Right renal pelvis (tissue), 4 donors: ENCODE measurements around the gene SLAMF9. TPM values are rescaled to one million over a fixed set of nuclear protein-coding genes. Genes with fewer than 3 reads are reported as not detected.

ENCODE experiments used
- DNase-seq, 4 donors: peaks; one replicate each; pipeline ENCODE4 v3.0.0-alpha.2; 2013; ENCODE audit warnings: low read depth in 4 of 4, low spot score in 3 of 4, missing footprints in 1 of 4
- polyA plus RNA-seq, 4 donors: library from polyadenylated mRNA; unstranded; fragments of 120-200 nt; gene quantifications; one replicate each; pipeline ENCODE4 v1.2.1, GENCODE V29; 2013; ENCODE audit not compliant: insufficient read length in 4 of 4

Gene SLAMF9
- polyA plus RNA-seq, 4 donors, result not detected

DNA sequence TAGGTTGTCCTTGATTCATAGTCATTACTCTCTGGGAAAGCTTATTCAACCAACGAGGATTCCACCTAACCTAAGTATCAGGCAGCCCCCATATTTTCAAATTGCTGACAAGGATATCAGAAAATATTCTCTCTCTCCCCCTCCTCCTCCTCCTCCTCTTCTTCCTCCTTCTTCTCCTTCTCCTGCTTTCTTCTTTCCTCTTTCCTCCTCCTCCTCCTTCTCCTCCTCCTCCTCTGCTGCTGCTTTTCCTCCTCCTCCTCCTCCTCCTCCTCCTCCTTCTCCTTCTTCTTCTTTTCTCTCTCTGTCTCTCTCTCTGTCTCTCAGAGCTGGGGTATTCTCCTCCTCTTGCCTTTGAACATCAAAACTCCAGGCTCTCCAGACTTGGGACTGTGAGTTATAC, 6.1 kb downstream of the SLAMF9 start:
- DNase-seq, result no peak

DNA sequence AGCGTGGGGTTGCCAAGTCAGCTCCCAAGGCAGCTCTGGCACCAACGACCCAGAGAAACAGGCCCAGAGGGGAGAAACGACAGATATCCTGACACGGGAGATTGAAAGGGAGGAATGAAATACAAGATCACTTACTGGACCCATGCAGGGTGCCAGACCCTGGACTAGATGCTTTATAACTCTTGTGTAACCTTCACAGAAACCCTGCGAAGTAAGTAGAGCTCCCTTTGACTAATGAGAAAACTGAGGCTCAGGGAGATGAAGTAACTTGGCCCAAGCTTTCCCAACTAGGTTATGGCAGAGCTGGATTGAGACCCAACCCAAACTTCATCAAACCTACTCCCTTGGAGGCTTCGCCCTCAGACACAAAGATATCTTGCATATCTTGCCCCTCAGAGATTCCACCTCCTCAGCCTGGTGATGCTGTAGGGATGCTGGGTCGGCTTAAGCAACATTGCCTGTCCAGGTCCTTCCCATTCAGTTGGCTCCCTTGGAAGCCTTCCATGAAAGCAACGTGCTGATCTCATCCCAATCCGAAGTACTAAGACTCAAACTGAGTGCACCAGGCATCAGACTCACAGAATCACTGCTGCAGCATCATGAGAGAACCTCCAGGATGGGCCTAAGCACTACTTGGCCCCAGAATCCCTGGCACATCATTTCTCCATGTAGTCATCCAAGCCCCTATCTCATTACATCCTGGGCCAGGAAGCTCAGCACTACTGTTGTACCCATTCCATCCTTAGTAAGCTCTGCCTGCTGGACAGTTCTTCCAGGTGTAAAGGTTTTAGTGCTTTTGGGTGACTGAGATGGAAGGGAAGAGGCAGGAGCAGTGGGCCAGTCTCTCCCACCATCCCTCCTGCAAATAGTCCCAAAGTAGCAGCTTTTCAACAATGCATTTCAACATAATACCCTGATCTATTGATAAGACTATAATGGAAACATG, 7.5 kb downstream of the SLAMF9 start:
- no peak for DNase-seq

DNA sequence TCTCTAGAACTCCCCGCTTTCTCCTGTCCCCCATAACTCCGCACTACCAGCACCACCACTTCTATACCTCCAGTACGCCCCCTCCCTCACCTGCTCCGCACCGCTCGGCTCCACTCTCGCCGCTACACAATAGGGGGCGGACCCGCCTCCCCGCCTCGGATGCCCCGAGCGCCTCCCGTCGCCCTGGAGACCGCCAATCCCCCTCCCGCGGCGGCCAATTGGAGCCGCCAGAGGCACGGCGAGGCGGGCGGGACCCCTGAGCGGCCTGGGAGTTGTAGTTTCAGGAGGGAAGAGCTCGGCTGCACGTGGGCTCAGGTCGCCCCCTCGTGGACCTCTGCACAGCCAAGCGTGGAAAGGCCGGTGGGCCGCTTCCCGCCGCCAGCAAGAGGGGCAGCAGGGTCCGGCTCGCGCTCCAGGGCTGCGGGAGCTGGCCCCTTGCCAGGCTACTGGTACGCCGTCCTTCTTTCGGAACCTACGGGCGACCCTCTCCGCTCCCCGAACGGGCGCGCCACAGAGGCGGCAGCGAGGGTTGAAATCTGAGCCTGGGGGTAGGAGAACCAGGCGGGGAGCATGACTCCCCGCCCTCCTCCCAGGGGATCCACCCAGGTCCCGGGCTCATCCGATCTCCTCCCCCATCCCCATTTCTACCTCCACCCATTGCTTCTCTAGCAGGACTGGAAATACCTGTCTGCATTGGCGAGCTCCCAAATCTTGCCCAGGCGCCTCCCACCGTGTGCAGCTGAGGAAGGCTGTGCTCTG, 8.4 kb downstream of the SLAMF9 start, which contains the start of gene IGSF9:
IGSF9 (minus strand) TSS at position 131 of the 759 bp plus-strand sequence. CDS start 2,159 bp downstream, outside the sequence.
- peak in 3 of 4 donors; percentile 76 to 86 (median 85) for DNase-seq

DNA sequence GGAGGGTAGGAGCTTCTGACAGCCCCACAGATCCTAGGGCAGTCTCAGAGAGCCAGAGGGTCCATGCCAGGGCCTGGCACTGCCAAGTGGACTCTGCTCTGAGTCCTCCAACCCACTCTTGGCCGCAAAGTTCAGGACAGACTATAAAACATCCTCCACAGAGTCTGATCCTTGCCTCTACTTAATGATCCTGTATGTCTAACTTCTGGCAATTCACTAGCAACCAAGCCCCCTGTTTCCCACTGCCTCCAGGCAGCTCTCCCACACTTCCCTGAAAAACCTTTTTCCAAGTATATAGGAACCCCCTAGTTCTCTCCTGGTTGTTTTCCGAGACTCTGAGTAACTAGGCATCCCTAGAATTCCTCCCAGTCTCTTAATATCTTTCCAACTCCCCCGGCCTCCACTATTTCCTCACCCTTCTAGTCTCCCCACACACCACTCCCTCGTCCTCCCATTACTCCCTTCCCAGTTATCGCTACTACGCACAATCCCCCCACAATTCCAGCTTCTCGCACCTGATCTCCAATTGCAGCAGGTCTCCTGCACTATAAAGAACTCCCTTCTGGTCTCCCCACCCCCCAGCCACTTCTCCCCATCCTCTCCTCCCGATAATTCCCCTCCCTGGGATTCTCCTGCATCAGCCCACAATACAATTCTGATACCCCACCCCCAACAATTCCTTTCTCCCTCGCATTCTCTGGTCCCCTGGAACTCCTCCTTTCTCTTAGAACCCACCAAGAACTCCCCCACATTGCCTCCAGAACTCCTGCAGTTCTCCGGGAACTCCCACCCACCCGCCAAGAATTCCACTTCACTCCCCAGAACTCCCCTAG, 9.2 kb downstream of the SLAMF9 start:
- DNase-seq, result no peak

DNA sequence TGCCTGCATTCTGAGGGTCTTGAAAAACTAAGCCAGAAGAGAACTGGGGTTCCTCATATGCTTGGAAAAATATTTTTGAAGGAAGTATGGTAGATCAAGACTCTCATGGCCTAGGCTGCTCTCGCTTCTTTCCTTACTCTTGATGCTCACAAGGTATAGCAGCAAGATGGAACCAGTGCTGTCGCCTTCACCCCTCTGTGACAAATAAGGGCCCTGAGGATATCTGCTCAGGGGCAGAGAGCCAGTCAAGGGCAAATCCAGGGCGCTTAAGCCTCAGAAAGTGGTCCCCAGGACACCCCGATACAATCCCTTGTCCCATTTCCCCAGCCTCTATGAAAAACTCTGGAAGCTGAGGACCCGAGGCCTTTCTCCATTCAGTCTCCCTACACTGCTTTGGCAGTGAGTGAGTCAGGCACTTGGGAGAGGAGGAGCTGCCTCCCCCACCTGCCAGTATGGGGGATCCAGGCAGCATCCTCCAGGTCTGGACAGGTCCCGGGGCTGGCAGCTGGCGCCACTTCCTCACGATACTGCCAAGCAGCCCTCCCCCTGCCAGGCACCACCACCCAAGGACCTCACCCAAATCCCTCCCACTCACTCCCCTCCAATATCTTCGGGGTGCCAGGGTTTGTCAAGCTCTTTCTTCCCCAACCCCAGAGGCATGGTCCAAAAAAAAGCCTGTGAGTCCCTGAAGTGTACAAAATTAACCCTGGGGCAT, 10.0 kb downstream of the SLAMF9 start:
- DNase-seq, result no peak

DNA sequence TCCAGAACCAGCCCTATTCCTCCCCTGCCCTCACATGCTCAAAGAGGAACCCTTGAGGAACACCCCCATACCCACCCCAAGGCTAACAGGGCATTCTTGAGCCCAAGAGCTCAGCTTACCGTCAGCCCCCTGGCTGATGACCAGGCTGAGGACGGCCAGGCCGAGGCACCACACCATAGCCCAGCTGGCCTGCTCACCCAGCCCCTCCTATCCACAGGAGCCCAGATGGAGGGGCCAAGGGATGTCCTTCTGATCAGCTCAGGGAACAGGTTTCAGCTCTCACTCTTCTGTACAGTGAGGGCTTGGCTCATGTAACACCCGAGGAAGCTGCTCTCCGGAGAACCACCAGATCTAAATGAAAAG, 10.8 kb downstream of the SLAMF9 start:
- no peak for DNase-seq

DNA sequence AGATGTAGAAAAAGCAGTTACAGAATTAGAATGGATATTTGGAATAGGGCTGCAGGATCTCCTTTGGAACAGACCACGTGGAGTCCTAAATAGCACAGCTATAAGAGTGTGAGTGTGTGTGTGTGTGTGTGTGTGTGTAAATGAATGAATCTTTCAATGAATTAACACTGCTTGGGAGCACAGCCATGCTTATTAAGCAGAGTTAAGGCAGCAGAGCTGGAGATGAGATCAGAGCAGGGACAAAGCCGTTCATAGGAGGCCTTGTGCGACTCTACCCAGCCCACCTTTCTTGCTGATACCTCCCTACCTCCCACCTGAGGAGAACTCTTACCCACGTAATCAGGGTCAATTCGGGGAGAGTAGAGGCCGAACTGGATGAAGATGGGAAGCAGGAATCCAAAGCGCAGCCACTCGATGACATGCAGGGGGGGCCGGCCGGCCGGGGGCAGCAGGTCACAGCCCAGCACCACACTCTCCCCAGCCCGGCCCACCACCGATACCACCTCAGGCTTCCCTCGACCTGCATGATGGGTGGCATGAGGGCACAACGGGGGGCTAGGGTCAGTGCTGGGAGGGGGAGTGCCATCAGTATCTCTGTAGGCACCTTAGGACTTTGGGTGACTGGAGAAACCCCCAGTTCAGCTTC, 11.3 kb downstream of the SLAMF9 start:
- DNase-seq, result no peak

DNA sequence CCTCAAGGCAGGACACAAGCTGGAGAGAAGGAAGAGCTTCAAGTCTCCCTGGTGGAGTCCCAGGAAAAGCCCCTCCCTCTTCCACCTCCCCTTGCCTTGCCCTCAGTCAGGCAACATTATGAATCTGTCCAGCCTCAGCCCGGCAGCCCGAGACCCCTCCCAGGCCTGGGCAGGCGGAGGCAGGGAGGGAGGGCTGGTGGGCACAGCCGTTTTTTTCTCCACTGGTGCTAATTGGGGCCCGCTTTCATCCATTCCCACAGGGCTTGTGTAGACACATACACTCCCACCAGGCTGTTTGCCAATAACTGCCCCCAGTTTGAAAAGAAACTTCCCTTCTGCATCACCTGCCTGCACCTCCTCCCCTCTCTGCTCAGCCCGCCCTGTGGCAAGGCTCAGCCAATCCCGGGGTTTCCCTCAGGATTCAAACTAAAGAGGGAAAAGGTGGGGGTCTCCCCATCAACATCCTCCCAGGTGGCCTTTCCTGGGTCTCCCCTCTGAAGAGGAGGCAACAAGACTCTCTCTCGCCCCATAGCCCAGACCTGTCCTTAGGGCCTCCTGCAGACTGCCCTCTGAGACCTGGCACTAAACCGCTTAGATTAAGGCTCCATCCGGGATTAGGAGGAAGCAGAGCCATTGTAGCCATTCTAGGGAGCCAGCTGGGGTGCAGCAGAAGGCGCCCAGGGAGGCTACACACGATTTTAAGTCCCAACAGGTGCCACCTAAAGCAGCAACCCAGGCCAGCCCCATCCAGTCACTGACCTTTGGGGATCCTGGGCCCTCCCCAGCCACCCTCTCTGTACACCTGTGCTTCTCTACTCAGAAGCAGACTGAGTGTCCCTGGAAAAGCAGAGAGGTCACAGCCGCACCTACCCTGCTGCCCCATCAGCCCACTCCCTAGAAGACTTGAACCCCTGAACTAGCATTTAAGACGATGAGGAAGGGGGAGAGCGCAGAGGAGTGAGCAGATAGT, 12.2 kb downstream of the SLAMF9 start:
- no peak for DNase-seq

DNA sequence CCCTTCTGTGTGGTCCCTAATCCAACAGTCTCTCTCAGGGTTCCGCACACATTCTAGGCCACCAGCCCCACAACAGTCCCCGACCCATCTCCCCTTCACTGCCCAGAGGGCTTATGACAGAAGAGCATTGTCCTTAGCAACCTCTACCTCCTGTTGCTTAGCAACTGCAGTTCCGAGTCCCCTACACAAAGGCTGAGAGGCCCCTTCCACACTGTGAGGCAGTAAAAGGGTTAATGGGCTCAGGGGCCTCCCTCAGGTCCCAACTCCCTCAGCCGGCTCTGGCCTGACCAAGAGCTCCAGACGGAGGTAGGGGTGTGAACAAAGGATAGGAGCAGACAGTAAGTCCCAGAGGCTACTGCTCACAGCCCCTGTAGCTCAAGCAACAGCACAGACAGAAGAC, 12.9 kb downstream of the SLAMF9 start:
- DNase-seq, result no peak

DNA sequence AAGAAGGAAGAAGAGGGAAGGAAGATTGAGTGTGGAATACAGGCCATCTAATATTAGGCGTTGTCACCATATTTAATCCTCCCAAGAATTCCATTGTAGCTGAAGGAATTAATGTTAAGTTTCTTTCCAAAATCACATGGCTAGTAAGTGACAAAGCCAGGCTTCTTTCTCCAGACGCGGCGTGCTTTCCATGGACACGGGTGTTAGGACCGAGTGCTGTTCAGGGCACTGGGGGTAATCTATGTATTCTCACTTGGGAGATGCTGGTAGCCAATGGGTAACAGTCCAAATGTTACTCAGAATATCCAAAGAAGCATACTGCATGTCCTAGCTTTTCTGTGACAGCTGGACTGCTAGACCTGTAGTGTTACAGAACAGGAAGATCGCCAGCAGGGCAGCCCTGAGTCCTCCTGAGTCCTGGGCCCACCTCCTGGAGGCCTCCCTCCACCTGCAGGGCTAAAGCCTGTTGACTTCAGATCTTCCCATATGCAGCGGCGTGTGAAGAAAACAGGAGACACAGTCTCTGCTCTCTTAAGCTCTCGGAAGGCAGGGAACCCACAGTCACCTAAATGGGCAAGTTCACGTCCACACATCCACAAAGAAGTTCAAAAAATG, 13.9 kb downstream of the SLAMF9 start:
- no peak for DNase-seq

DNA sequence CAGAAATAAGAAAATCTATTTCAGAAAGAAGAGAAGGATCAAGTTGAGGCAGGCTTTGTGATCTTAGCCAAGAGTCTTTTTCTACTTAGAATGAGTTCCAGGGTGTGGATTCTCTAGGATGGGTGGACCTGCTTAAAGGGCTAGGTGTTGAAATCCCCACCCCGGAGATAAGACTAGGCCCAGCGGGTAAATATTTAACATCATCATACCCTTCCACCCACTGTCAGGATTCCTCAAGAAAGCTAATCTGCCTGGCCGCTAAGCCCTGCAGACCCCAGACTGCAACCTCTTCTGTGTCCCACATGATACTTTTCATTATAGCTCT, 14.4 kb downstream of the SLAMF9 start:
- no peak for DNase-seq

DNA sequence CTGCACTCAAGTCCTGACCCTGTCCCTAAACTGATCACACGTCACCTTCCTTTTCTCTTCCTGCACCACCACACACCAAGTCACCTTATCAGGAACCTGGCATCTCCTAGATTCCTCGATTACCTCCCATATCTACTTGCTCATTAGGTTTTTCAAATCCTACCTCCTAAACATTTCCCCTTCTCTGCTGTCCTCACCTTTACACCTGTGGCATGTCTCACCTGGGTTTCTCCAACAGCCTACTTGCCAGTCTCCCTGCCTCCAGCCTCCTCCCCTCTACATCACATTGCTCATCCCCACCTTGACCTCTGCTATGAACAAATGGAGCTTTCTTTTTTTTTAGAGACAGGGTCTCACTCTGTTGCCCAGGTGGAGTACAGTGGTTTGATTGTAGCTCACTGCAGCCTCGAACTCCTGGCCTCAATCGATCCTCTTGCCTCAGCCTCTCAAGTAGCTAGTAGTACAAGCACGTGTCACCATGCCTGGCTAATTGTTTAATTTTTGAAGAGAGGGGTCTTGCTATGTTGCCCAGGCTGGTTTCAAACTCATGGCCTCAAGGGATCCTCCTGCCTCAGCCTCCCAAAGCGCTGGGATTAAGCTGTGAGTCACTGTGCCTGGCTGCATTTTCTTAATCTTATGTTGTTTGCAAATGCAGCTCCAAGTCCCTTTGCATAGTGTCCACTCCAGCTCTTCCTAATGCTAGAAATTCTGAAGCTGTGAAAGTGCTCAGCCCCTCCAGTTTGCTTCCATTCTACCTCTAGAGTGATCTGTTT, 14.9 kb downstream of the SLAMF9 start:
- DNase-seq, result no peak

DNA sequence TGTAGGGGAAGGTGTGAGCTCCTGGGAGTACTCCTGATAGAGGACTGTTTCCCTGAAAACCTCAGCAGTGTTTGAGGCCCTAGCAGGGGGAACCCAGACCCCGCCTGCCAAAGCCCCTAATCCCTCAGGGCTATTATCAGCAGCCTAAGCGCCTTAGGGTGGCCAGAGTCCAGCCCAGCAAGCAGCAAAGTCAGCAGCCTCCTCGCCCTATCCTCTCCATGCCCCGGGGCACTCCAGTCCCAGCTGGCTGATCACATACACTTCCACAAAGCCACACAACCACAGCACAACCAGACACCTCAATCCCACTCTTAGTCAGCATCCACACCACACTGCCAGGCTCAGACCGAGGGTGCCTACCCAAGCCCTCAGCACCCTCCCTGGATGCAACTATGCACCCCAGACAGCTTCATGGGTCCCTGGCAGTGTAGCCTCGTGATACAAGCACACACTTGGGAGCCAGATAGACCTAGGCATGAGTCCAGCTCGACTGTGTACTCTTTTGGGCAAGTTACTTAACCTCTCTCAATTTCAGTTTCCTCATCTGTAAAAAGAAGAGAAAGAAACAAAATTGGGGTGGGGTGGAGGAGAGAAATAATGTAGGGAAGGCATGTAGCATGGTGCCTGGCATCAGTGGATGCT, 15.7 kb downstream of the SLAMF9 start:
- DNase-seq, result no peak

DNA sequence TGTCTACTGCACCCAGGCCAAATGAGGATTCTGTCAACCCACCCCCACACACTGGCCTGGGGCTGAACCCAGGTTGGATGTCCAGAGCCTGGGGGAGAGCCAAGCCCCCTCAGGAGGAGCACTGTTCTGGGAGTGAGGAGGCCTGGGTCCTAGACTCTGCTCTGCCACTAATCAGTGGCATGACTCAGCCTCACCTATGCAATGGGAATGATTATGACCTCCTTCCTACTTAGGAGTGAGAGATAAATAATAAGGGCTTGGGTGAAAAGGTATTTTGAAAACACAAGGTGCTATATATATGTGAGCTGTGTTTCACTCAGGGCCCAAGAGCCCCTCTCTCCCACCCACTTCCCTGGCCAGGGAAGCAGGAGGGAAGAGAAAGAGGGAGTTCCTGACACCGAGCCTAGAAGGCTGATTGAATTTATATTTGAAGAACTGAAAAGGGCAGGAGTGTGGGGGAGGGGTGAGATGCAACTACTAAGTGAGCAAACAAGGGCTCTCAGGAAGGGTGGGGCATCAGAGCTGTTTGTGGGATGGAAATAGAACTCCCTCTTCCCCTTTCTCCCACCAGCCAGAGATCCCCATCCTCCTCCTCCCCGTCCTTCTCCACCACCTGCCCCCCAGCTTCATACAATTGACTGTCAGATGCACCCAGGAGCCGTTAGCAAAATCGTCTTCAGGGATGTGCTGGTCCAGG, 16.8 kb downstream of the SLAMF9 start:
- DNase-seq, result no peak

DNA sequence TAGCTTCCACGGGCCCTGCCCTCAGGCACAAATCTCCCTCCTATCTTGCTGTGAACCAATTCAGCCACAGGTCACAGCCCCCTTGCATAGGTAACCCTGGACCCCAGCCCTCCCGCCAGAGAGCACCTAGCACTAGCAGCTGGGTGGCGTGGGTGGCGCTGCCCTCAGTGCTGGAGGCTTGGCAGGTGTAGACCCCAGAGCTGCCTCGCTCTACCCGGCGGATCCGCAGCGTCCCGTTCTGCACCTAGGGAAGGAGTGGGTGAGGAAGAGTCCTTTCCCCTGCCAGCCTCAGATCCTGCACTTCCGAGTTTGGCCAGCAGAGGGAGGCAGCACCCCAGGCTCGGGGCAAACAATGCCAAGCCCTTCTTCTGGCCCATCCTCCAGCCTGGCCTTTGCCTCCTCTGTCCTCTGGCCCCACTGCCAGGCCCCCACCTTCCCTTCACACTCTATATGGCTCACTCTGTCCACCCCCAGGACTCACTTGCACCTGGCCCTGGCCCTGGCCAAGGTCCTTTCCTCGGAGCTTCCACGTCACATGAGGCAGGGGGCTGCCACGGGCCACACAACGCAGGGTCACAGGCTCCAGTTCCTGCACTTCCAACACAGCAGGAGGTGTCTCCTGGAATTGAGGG, 17.6 kb downstream of the SLAMF9 start:
- DNase-seq, result no peak

DNA sequence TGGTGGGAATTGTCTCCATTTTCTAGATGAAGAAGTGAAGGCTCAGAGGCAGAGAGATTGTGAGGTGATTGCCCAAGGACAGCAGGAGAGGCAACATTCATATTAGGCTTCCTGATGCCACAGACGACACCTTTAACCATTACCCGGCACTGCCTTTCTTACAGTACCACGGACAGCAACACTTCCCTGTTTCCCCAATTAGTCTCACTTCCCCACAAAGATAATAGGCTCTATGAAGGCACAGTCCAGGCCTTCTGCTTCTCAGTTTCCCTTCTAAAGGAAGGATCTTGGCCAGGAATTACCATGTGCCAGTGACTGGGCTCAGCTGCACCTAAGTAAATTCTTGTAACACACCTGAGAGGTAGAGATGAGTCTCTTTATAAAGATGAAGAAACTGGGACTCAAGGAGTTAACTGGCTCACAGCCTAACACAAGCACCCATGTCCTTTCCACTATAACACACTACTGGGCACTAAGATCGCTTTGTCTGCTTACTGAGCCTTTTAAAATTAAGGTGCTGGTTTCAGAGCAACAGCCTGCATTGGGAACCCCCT, 18.2 kb downstream of the SLAMF9 start:
- no peak for DNase-seq
